Ascending aorta (tissue), 2 donors: ENCODE measurements around the gene SYNPO2. TPM values are rescaled to one million over a fixed set of nuclear protein-coding genes. Genes with fewer than 3 reads are reported as not detected.

Experiments
- DNase-seq, 2 donors: peaks; one replicate each; pipeline ENCODE4 v3.0.0-alpha.2; 2019; ENCODE audit warnings: low spot score in 2 of 2
- H3K27ac ChIP-seq, 2 donors: fragments of 200-600 bp; sonication (generic); one replicate each; pipeline ENCODE4 v1.5.1; 2016 to 2017; ENCODE audit warnings: mild to moderate bottlenecking in 1 of 2
- H3K27me3 ChIP-seq: fragments of 200-600 bp; sonication (generic); one replicate; pipeline ENCODE4 v1.5.1; 2017
- H3K36me3 ChIP-seq, 2 donors: fragments of 200-600 bp; sonication (generic); one replicate each; pipeline ENCODE4 v1.5.1; 2016
- H3K4me1 ChIP-seq, 2 donors: fragments of 200-600 bp; sonication (generic); one replicate each; pipeline ENCODE4 v1.5.1; 2016 to 2017; ENCODE audit warnings: mild to moderate bottlenecking in 1 of 2
- H3K4me3 ChIP-seq, 2 donors: fragments of 200-600 bp; sonication (generic); one replicate each; pipeline ENCODE4 v1.5.1; 2016 to 2017; ENCODE audit warnings: mild to moderate bottlenecking in 1 of 2
- H3K9me3 ChIP-seq, 2 donors: fragments of 200-600 bp; sonication (generic); one replicate each; pipeline ENCODE4 v1.5.1; 2016
- CTCF ChIP-seq, 3 experiments: fragments of 200-600 bp in 2 of 3; fragments of 450-650 bp in 1 of 3; sonication (generic) in 2 of 3; IDR thresholded peaks; one replicate each; pipeline ENCODE4 v1.5.1; 2016 to 2019; ENCODE audit warnings: antibody characterized with exemption in 3 of 3, mild to moderate bottlenecking in 1 of 3, moderate library complexity in 1 of 3
- intact Hi-C: fragments of 100-400 bp; cut with DNase I; formaldehyde crosslinking; loops from one replicate; pipeline ENCODE4 v1.15.1; 2023
- total RNA-seq: library from RNA; depleted of rRNA; stranded (reverse); fragments of >200 nt; gene quantifications from one replicate; pipeline ENCODE4 v1.1.0, GENCODE V29; 2016

The SYNPO2 gene
- total RNA-seq, result 178 TPM

- peaks cover 0 to 4% of the 10 kb centered on the region in 2 donors for H3K4me1 ChIP-seq
- peak within 1 kb of the TSS; percentile 70 to 89 for H3K27ac ChIP-seq
- no peaks in the 10 kb centered on the region for H3K27me3 ChIP-seq
- H3K9me3 ChIP-seq, result no peaks in the 10 kb centered on the region
- peak; percentile 34 to 94 for DNase-seq
- peak within 1 kb of the TSS; percentile 68 to 77 for H3K4me3 ChIP-seq
- no peaks in the 10 kb centered on the region for H3K36me3 ChIP-seq
- TF ChIP-seq CTCF (IDR thresholded peaks at IDR 0.05), result no peak
- intact Hi-C loops, result loop anchor here (2.0 kb wide), 1 partner anchor 114 kb away; no protein-coding TSS in a partner anchor
These were observed at the start of gene SYNPO2 for GRCh38 chr4:118888666-118889311. Gene SYNPO2 (plus strand): TSS chr4:118888854. CDS start chr4:118889037, 183 bp downstream.

- TF ChIP-seq CTCF (IDR thresholded peaks at IDR 0.05), result no peak
- intact Hi-C loops, result loop anchor here (5.0 kb wide), 1 partner anchor 67 kb away; no protein-coding TSS in a partner anchor
These were observed 49.3 kb upstream of the SYNPO2 start for GRCh38 chr4:118839221-118839927.

GRCh38 chr4:118842055-118842454 lies 46.6 kb upstream of the SYNPO2 start:
- no peak overlapping the region for H3K27ac ChIP-seq
- no peak for DNase-seq
- no peaks in the 10 kb centered on the region for H3K36me3 ChIP-seq
- H3K4me1 ChIP-seq, result no peaks in the 10 kb centered on the region
- intact Hi-C loops, result no loop called here
- no peak for TF ChIP-seq CTCF (IDR thresholded peaks at IDR 0.05)
- H3K9me3 ChIP-seq, result no peaks in the 10 kb centered on the region
- no peaks in the 10 kb centered on the region for H3K27me3 ChIP-seq
- H3K4me3 ChIP-seq, result no peak overlapping the region

More at GRCh38 chr4:118839221-118839927, 49.3 kb upstream of the SYNPO2 start:
- DNase-seq, result no peak
- no peaks in the 10 kb centered on the region for H3K9me3 ChIP-seq
- H3K4me1 ChIP-seq, result peaks cover 0 to 3% of the 10 kb centered on the region in 2 donors
- H3K4me3 ChIP-seq, result no peak overlapping the region
- no peaks in the 10 kb centered on the region for H3K27me3 ChIP-seq
- no peak overlapping the region for H3K27ac ChIP-seq
- H3K36me3 ChIP-seq, result no peaks in the 10 kb centered on the region

GRCh38 chr4:118843237-118843636 lies 45.4 kb upstream of the SYNPO2 start:
- no peaks in the 10 kb centered on the region for H3K4me1 ChIP-seq
- intact Hi-C loops, result no loop called here
- no peak for DNase-seq
- H3K9me3 ChIP-seq, result no peaks in the 10 kb centered on the region
- no peak for TF ChIP-seq CTCF (IDR thresholded peaks at IDR 0.05)
- H3K27me3 ChIP-seq, result no peaks in the 10 kb centered on the region
- H3K27ac ChIP-seq, result no peak overlapping the region
- no peaks in the 10 kb centered on the region for H3K36me3 ChIP-seq
- no peak overlapping the region for H3K4me3 ChIP-seq

- H3K9me3 ChIP-seq, result no peaks in the 10 kb centered on the region
- H3K36me3 ChIP-seq, result no peaks in the 10 kb centered on the region
- intact Hi-C loops, result no loop called here
- TF ChIP-seq CTCF (IDR thresholded peaks at IDR 0.05), result no peak
- no peak overlapping the region for H3K27ac ChIP-seq
- no peaks in the 10 kb centered on the region for H3K27me3 ChIP-seq
- no peak for DNase-seq
- H3K4me1 ChIP-seq, result no peaks in the 10 kb centered on the region
- no peak overlapping the region for H3K4me3 ChIP-seq
These were observed 43.1 kb upstream of the SYNPO2 start for GRCh38 chr4:118845552-118846050.
